ENCODE measurements around the gene UBE2U.

The UBE2U gene

GRCh38 chr1:64293820-64294219 lies 90.4 kb downstream of the UBE2U start:
- no peak for DNase-seq (ENCODE audit: low spot score)

- DNase-seq (ENCODE audit: low spot score), result no peak
Measured at GRCh38 chr1:64295136-64295535, 91.7 kb downstream of the UBE2U start.

DNA sequence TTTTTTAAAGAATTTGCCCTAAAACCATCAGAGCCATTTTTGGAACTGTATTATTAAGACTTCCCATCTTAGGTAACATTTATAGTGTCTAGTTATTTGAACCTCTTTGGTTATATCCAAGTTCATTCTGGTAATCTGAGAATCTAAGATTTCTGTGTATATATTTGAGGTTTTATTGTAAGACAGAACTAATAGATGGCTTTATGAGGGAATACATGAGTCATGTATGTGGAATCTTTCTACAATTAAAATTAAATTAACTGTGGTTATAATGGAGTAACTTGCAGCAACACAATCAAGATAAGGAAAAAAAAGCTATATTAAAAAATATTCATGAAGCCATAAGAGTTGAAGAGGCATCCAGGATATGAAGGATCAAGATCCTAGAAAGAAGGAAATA lies 92.1 kb downstream of the UBE2U start:
- DNase-seq (ENCODE audit: low spot score), result no peak

- DNase-seq (ENCODE audit: low spot score), result no peak
Measured at GRCh38 chr1:64296459-64296858, 93.0 kb downstream of the UBE2U start.

- no peak for DNase-seq (ENCODE audit: low spot score)
Measured at GRCh38 chr1:64302194-64302593, 98.8 kb downstream of the UBE2U start.

DNA sequence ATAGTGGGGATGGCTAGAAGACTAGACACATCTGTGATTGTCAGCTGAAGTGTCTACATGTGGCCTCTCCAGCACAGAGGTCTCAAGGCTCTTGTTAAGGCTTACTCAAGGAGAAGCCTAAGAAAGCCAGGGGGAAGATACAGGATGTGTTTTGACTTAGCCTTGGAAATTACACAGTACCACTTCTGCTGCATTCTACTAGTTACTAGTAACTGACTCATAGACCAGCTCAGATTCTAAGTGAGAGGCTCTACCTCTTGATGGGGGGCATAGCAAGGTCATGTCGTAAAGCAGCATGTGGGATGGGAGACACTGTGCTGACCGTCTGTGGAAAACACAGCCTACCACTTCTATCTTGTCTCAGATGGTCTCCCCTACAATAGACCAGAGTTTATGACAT lies 99.5 kb downstream of the UBE2U start:
- no peak for DNase-seq (ENCODE audit: low spot score)

GRCh38 chr1:64304823-64305222 lies 101.4 kb downstream of the UBE2U start:
- DNase-seq (ENCODE audit: low spot score), result no peak

GRCh38 chr1:64308866-64309265 lies 105.4 kb downstream of the UBE2U start:
- no peak for DNase-seq (ENCODE audit: low spot score)

- DNase-seq (ENCODE audit: low spot score), result no peak
Measured at GRCh38 chr1:64309431-64309831, 106.0 kb downstream of the UBE2U start.

- DNase-seq (ENCODE audit: low spot score), result no peak
Measured at GRCh38 chr1:64310760-64311159, 107.3 kb downstream of the UBE2U start.

- no peak for DNase-seq (ENCODE audit: low spot score)
Measured at GRCh38 chr1:64312431-64312830, 109.0 kb downstream of the UBE2U start.

- no peak for DNase-seq (ENCODE audit: low spot score)
Measured at GRCh38 chr1:64315402-64315801, 112.0 kb downstream of the UBE2U start.
